22Rv1 (cell line): Measurements from ENCODE around the gene DENND4A.

Experiments used
- CTCF ChIP-seq: fragments of 450-650 bp; IDR thresholded peaks from 2 replicates; pipeline ENCODE4 v1.5.1; 2017; ENCODE audit warnings: mild to moderate bottlenecking
- ZFX ChIP-seq: fragments of 450-650 bp; IDR thresholded peaks from 2 replicates; pipeline ENCODE4 v1.6.1; 2017; ENCODE audit warnings: antibody characterized with exemption, borderline replicate concordance

- no peak for TF ChIP-seq CTCF
- TF ChIP-seq ZFX = no peak
These were observed 18.5 kb downstream of the DENND4A start for GRCh38 chr15:65773386-65774111.
